DMS79 treated with DMSO at 0.1 percent for 48 hours (cell line): Measurements from ENCODE around the gene TAF4.
"Not testable (repeated sequence)": the region's sequence is repeated elsewhere in the genome, so short reads cannot be mapped to it uniquely, and the experiment has no call there.

Experiments
- DNase-seq: peaks from one replicate; lab custom pipeline; 2025; lab: John Stamatoyannopoulos, UW

TAF4 gene

GRCh38 chr20:62073323-62073722, 7.6 kb upstream of the TAF4 start:
- no peak for DNase-seq

- not testable (repeated sequence) for DNase-seq
Measured at GRCh38 chr20:62071669-62072430, 6.2 kb upstream of the TAF4 start.

GRCh38 chr20:62069741-62070216, 4.1 kb upstream of the TAF4 start:
- no peak for DNase-seq

- no peak for DNase-seq
Measured at GRCh38 chr20:62068997-62069396, 3.3 kb upstream of the TAF4 start.

GRCh38 chr20:62067547-62068260, 2.0 kb upstream of the TAF4 start:
- DNase-seq, result no peak

- DNase-seq, result peak; percentile 43
Measured at GRCh38 chr20:62066983-62067433, 1.3 kb upstream of the TAF4 start.

GRCh38 chr20:62066339-62066982, 780 bp upstream of the TAF4 start:
- peak; percentile 61 for DNase-seq

- DNase-seq, result no peak
Measured at GRCh38 chr20:62064770-62065673, 659 bp downstream of the TAF4 start.

- DNase-seq, result no peak
Measured at GRCh38 chr20:62063981-62064769, 1.5 kb downstream of the TAF4 start.

- DNase-seq, result peak; percentile 33
Measured at GRCh38 chr20:62063315-62063980, 2.2 kb downstream of the TAF4 start.

- DNase-seq, result no peak
Measured at GRCh38 chr20:62062661-62063314, 2.9 kb downstream of the TAF4 start.

- DNase-seq, result no peak
Measured at GRCh38 chr20:62061851-62062423, 3.7 kb downstream of the TAF4 start.

- no peak for DNase-seq
Measured at GRCh38 chr20:62060631-62061541, 4.8 kb downstream of the TAF4 start.

GRCh38 chr20:62059920-62060630, 5.6 kb downstream of the TAF4 start:
- no peak for DNase-seq

- DNase-seq, result no peak
Measured at GRCh38 chr20:62059401-62059800, 6.3 kb downstream of the TAF4 start.

- no peak for DNase-seq
Measured at GRCh38 chr20:62058941-62059340, 6.7 kb downstream of the TAF4 start.

- DNase-seq, result no peak
Measured at GRCh38 chr20:62056975-62057374, 8.7 kb downstream of the TAF4 start.

- DNase-seq, result no peak
Measured at GRCh38 chr20:62056377-62056776, 9.3 kb downstream of the TAF4 start.
